IMR-90 (cell line): ENCODE results near the gene CCDC117. TPM values are rescaled to one million over a fixed set of nuclear protein-coding genes. Genes with fewer than 3 reads are reported as not detected.
"Not testable (repeated sequence)": the region's sequence is repeated elsewhere in the genome, so short reads cannot be mapped to it uniquely, and the experiment has no call there.

Experiments
- ATAC-seq: fragments of 200-7000 bp; cut with Tn5 transposase; 2 replicates; pipeline ENCODE4 v1.9.1; 2020; ENCODE audit warnings: low read depth, mild to moderate bottlenecking, moderate library complexity
- BruUV-seq: library from RNA; stranded (reverse); fragments of 400-500 nt; replicated peaks from 2 replicates; lab custom pipeline; 2021; lab: Mats Ljungman, UMichigan
- CTCF ChIA-PET: fragments of 300-600 bp; formaldehyde crosslinking; extraction: SDS; loops from one replicate; lab custom pipeline; 2021; ENCODE audit warnings: antibody characterized with exemption; lab: Yijun Ruan, JAX
- POLR2A ChIA-PET: fragments of 300-600 bp; sonication (Branson Sonifier 250); formaldehyde crosslinking; loops from one replicate; lab custom pipeline; 2022; ENCODE audit warnings: antibody characterized with exemption; ENCODE audit not compliant: unreplicated experiment; lab: Charles Lee
- DNase-seq: peaks from one replicate; pipeline ENCODE4 v3.0.0; 2013
- H2AFZ ChIP-seq: replicated peaks from 2 replicates; pipeline ENCODE3; 2013; ENCODE audit warnings: low read length, mild to moderate bottlenecking; ENCODE audit not compliant: poor library complexity
- H2AK5ac ChIP-seq: 2 replicates; pipeline ENCODE4 v1.6.1; 2013; ENCODE audit warnings: low read depth, low read length, inconsistent platforms
- H2AK9ac ChIP-seq: replicated peaks from 2 replicates; pipeline ENCODE3; 2013; ENCODE audit warnings: mild to moderate bottlenecking, low read depth, low read length, moderate library complexity; ENCODE audit not compliant: poor library complexity
- H2BK120ac ChIP-seq: 2 replicates; pipeline ENCODE4 v1.6.1; 2013; ENCODE audit warnings: low read depth, low read length, inconsistent platforms
- H2BK15ac ChIP-seq: 3 replicates; pipeline ENCODE4 v1.6.1; 2013; ENCODE audit warnings: low read depth, low read length, inconsistent platforms
- H2BK20ac ChIP-seq: 2 replicates; pipeline ENCODE4 v1.6.1; 2013; ENCODE audit warnings: low read depth, mild to moderate bottlenecking, inconsistent platforms, low read length, moderate library complexity
- H2BK5ac ChIP-seq: 2 replicates; pipeline ENCODE4 v1.6.1; 2013; ENCODE audit warnings: mild to moderate bottlenecking, low read depth, low read length, inconsistent platforms; ENCODE audit not compliant: poor library complexity, severe bottlenecking
- H3K14ac ChIP-seq: replicated peaks from 2 replicates; pipeline ENCODE4 v1.6.1; 2013; ENCODE audit warnings: low read depth, low read length, inconsistent platforms
- H3K18ac ChIP-seq: 2 replicates; pipeline ENCODE4 v1.6.1; 2013; ENCODE audit warnings: low read depth, low read length, control low read depth
- H3K23ac ChIP-seq: 2 replicates; pipeline ENCODE4 v1.6.1; 2013; ENCODE audit warnings: low read depth, low read length, inconsistent platforms
- H3K27ac ChIP-seq: 2 replicates; pipeline ENCODE4 v1.5.1; 2013; ENCODE audit warnings: mild to moderate bottlenecking, control low read depth, low read length; ENCODE audit not compliant: insufficient read depth
- H3K27me3 ChIP-seq: 2 replicates; pipeline ENCODE4 v1.6.1; 2013; ENCODE audit warnings: low read length; ENCODE audit not compliant: control insufficient read depth, insufficient read depth
- H3K36me3 ChIP-seq: 2 replicates; pipeline ENCODE4 v1.6.1; 2013; ENCODE audit warnings: low read length, mixed read lengths; ENCODE audit not compliant: control insufficient read depth, insufficient read depth
- H3K4ac ChIP-seq: 2 replicates; pipeline ENCODE4 v1.6.1; 2013; ENCODE audit warnings: low read depth, low read length, inconsistent platforms
- H3K4me1 ChIP-seq: 2 replicates; pipeline ENCODE4 v1.6.1; 2013; ENCODE audit warnings: low read length, mixed read lengths; ENCODE audit not compliant: control insufficient read depth, insufficient read depth
- H3K4me2 ChIP-seq: 2 replicates; pipeline ENCODE4 v1.6.1; 2013; ENCODE audit warnings: low read depth, mild to moderate bottlenecking, control low read depth, low read length, moderate library complexity
- H3K4me3 ChIP-seq: 2 replicates; pipeline ENCODE4 v1.5.1; 2013; ENCODE audit warnings: low read depth, mild to moderate bottlenecking, control low read depth, low read length, moderate library complexity; ENCODE audit not compliant: insufficient read depth
- H3K56ac ChIP-seq: 2 replicates; pipeline ENCODE4 v1.6.1; 2013; ENCODE audit warnings: low read length, inconsistent platforms; ENCODE audit not compliant: insufficient read depth; ENCODE audit errors: extremely low read depth
- H3K79me1 ChIP-seq, 2 experiments: 2 replicates each; pipeline ENCODE4 v1.6.1; 2013; ENCODE audit warnings: low read length in 2 of 2, inconsistent platforms in 1 of 2, low read depth in 1 of 2
- H3K9ac ChIP-seq: 2 replicates; pipeline ENCODE4 v1.6.1; 2013; ENCODE audit warnings: low read depth, low read length, control low read depth
- H3K9me1 ChIP-seq: 2 replicates; pipeline ENCODE4 v1.6.1; 2013; ENCODE audit warnings: low read length, inconsistent platforms; ENCODE audit not compliant: insufficient read depth
- H3K9me3 ChIP-seq: 2 replicates; pipeline ENCODE4 v1.6.1; 2013; ENCODE audit warnings: low read length; ENCODE audit not compliant: control insufficient read depth, insufficient read depth
- H4K20me1 ChIP-seq: 2 replicates; pipeline ENCODE4 v1.6.1; 2013; ENCODE audit warnings: low read length, inconsistent platforms; ENCODE audit not compliant: insufficient read depth
- H4K5ac ChIP-seq: 2 replicates; pipeline ENCODE4 v1.6.1; 2013; ENCODE audit warnings: mild to moderate bottlenecking, low read depth, low read length, control low read depth
- H4K8ac ChIP-seq, 2 experiments: 2 replicates each; pipeline ENCODE4 v1.6.1; 2013; ENCODE audit warnings: low read depth in 2 of 2, low read length in 2 of 2, control low read depth in 1 of 2, inconsistent platforms in 1 of 2
- H4K91ac ChIP-seq: 2 replicates; pipeline ENCODE4 v1.6.1; 2013; ENCODE audit warnings: low read depth, low read length, inconsistent platforms; ENCODE audit not compliant: insufficient read depth
- CEBPB ChIP-seq: IDR thresholded peaks from 2 replicates; pipeline ENCODE4 v1.6.1; 2012; ENCODE audit warnings: low read depth, low read length, improper control_type of control experiment
- MAZ ChIP-seq: IDR thresholded peaks from 2 replicates; pipeline ENCODE4 v1.6.1; 2012; ENCODE audit warnings: low read depth, mild to moderate bottlenecking, low read length, improper control_type of control experiment, moderate library complexity, borderline replicate concordance
- WGBS, 2 experiments: methylation state at CpG; one replicate each; pipeline versions ENCODE4 v1.1.5 to v1.1.7; 2013; ENCODE audit warnings: missing lambda C conversion rate in 2 of 2; ENCODE audit not compliant: insufficient read length in 1 of 2; ENCODE audit errors: extremely low coverage in 2 of 2; 5-methylcytosine and 5-hydroxymethylcytosine counted together
- dilution Hi-C: fragments of 300-500 bp; cut with HindIII; formaldehyde crosslinking; loops from one replicate; pipeline ENCODE4 v1.14.3; 2018; ENCODE audit warnings: low sequenced_read_pairs; ENCODE audit not compliant: unreplicated experiment
- in situ Hi-C: fragments of 300-500 bp; cut with MboI; formaldehyde crosslinking; loops from 3 replicates; pipeline ENCODE4 v1.14.3; 2019; ENCODE audit warnings: low sequenced_read_pairs, inconsistent platforms, mixed read lengths
- intact Hi-C: fragments of 100-400 bp; cut with micrococcal nuclease; formaldehyde crosslinking; loops from 2 replicates; pipeline ENCODE4 v1.10.0; 2022
- polyA plus RNA-seq, 3 experiments: library from polyadenylated mRNA; depleted of rRNA; stranded (reverse); fragments of >200 nt; gene quantifications; 2 replicates each; pipeline ENCODE4 v1.2.3, GENCODE V29; 2012; ENCODE audit warnings: low replicate concordance in 1 of 3
- total RNA-seq: library from RNA; depleted of rRNA; stranded (reverse); fragments of >200 nt; gene quantifications from 2 replicates; pipeline ENCODE4 v1.2.3, GENCODE V29; 2012

The CCDC117 gene
- total and polyA plus RNA-seq, 2 of the 4 experiments (the other 2 are of a cell fraction) = 5.9 to 7.0 TPM

DNA sequence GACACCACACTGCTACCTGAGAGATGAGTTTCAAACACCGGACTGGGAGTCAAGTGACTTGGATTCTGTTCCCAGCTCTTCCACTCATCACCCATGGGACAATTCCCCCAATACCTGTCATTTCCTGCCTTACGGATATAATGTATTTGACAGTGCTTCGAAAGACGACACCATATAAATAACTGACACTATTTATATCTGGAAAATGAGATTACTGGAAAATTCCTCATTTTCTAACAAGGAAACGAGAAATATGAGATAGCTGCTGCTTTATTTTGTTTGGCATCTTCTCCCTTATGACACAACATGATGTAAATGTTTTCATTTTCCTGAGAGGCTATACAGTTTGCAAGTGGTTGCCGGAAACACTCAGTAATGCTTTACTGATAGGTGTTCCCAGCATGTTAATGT lies 22.0 kb upstream of the CCDC117 start:
- WGBS, 2 experiments = no CpG with 5 or more reads among the region's 6 CpGs
- peaks cover 6% of the 10 kb centered on the region for H3K4me1 ChIP-seq
- H3K4ac ChIP-seq = peak overlapping the region; percentile 65; the same call in 1 of the 2 replicates
- DNase-seq = peak; percentile 93
- H4K5ac ChIP-seq = peak overlapping the region; percentile 31
- H4K20me1 ChIP-seq = peaks cover 3% of the 10 kb centered on the region; the same call in 1 of the 2 replicates
- H2BK15ac ChIP-seq = 0 out of 3 replicates have a peak overlapping the region, but pooled peaks have one; percentile 27
- dilution Hi-C loops = no loop called here
- in situ Hi-C loops = no loop called here
- H3K18ac ChIP-seq = peak overlapping the region; percentile 39; the same call in 1 of the 2 replicates
- H2AK5ac ChIP-seq = 0 out of 2 replicates have a peak overlapping the region, but pooled peaks have one; percentile 46
- BruUV-seq = no TSS peak
- H3K23ac ChIP-seq = no peak overlapping the region
- intact Hi-C loops = no loop called here
- no peak overlapping the region for H2AFZ ChIP-seq
- H3K27me3 ChIP-seq = no peaks in the 10 kb centered on the region
- peak; percentile 88 for ATAC-seq
- TF ChIP-seq CEBPB (peak; percentile 80), MAZ (no peak)
- H3K36me3 ChIP-seq = peaks cover 13% of the 10 kb centered on the region
- H4K91ac ChIP-seq = no peak overlapping the region
- H2BK120ac ChIP-seq = peak overlapping the region; percentile 38; the same call in 1 of the 2 replicates
- ChIA-PET CTCF (interaction anchor here (0.6 to 2.0 kb wide), 3 partner anchors 9 to 1530 kb away, joined by 3 to 5 read pairs (median 4); partner anchors contain the start of genes CHEK2 and HSCB), POLR2A (interaction anchor here (0.5 to 1.0 kb wide), 2 partner anchors 22 to 27 kb away, joined by 3 read pairs; partner anchors contain the start of gene CCDC117)
- peak overlapping the region; percentile 78 for H3K27ac ChIP-seq
- no peaks in the 10 kb centered on the region for H3K9me3 ChIP-seq
- H3K56ac ChIP-seq = no peak overlapping the region
- H2AK9ac ChIP-seq = no peak overlapping the region
- peak overlapping the region; percentile 69 for H3K4me2 ChIP-seq
- no peak overlapping the region for H3K9ac ChIP-seq
- H2BK5ac ChIP-seq = peak overlapping the region; percentile 74
- H3K79me1 ChIP-seq = peaks cover 4 to 9% of the 10 kb centered on the region in 2 experiments; a peak in 3 of 4 replicates
- H3K4me3 ChIP-seq = no peak overlapping the region; the same call in 1 of the 2 replicates
- H3K14ac ChIP-seq = peak overlapping the region; percentile 2; the same call in 1 of the 2 replicates
- peak overlapping the region in 1 of 2 experiments; percentile 47; a peak in 1 of 4 replicates for H4K8ac ChIP-seq
- H3K9me1 ChIP-seq = peaks cover 11% of the 10 kb centered on the region
- H2BK20ac ChIP-seq = peak overlapping the region; percentile 22; the same call in 1 of the 2 replicates

DNA sequence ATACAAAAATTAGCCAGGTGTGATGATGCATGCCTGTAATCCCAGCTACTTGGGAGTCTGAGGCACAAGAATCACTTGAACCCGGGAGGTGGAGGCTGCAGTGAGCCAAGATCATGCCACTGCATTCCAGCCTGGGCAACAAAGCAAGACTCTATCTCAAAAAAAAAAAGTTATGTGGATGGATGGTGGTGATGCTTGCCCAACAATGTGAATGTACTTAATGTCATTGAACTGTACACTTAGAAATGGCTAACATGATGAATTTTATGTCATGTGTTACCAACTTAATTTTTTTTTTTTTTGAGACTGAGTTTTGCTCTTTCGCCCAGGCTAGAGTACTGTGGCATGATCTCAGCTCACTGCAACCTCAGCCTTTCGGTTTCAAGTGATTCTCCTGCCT lies 18.0 kb upstream of the CCDC117 start:
- H4K91ac ChIP-seq, BruUV-seq, H3K56ac ChIP-seq, H3K4me2 ChIP-seq, H3K9ac ChIP-seq, H2BK120ac ChIP-seq, H2AK5ac ChIP-seq, H4K20me1 ChIP-seq, H2AFZ ChIP-seq, H2BK20ac ChIP-seq, dilution Hi-C loops, H3K4me3 ChIP-seq, intact Hi-C loops, H2BK15ac ChIP-seq, H2AK9ac ChIP-seq, H3K36me3 ChIP-seq, H3K23ac ChIP-seq, H3K79me1 ChIP-seq, H2BK5ac ChIP-seq, H3K27ac ChIP-seq, H3K14ac ChIP-seq, H3K9me3 ChIP-seq, H3K27me3 ChIP-seq, H4K8ac ChIP-seq, H3K18ac ChIP-seq, CTCF ChIA-PET, ATAC-seq, POLR2A ChIA-PET, in situ Hi-C loops, H3K4ac ChIP-seq, H3K4me1 ChIP-seq, DNase-seq, H4K5ac ChIP-seq: not testable (repeated sequence)
- WGBS, 2 experiments = no CpG with 5 or more reads among the region's 3 CpGs
- peaks cover 10% of the 10 kb centered on the region for H3K9me1 ChIP-seq
